ENCODE data around the gene ATP6V0C. TPM values are rescaled to one million over a fixed set of nuclear protein-coding genes. Genes with fewer than 3 reads are reported as not detected.
A peak's percentile ranks its signal among the peaks of the same experiment; 100 is the strongest.

The ATP6V0C gene
- total and polyA plus RNA-seq, 4 experiments from 2014 or later = 57.5 to 129 (median 103) TPM

- no peaks in the 10 kb centered on the region for H3K36me3 ChIP-seq (ENCODE audit: insufficient read depth, low read length)
- no peak for DNase-seq
- H3K4me1 ChIP-seq (ENCODE audit: insufficient read depth, low read length) = no peaks in the 10 kb centered on the region
- Mint-ChIP-seq H3K36me3 (peaks cover 6% of the 10 kb centered on the region in 2 donors), H3K27me3 (no peaks in the 10 kb centered on the region), H3K4me3 (no peak overlapping the region), H3K27ac (no peak overlapping the region), H3K4me1 (no peaks in the 10 kb centered on the region), H3K9me3 (no peaks in the 10 kb centered on the region)
- CTCF ChIA-PET (ENCODE audit: partially characterized antibody) = interaction anchor here (4.4 kb wide), 1 partner anchor 304 kb away, joined by 17 read pairs; no protein-coding TSS in a partner anchor
- no peaks in the 10 kb centered on the region for H3K9me3 ChIP-seq (ENCODE audit: control insufficient read depth in 1 of 2, low read length in 2 of 2)
- no peaks in the 10 kb centered on the region for H3K27me3 ChIP-seq (ENCODE audit: insufficient read depth, low read length)
- no peak overlapping the region for H3K4me3 ChIP-seq (ENCODE audit: low read length in 2 of 2)
- POLR2A ChIA-PET (ENCODE audit: partially characterized antibody) = no interaction called here
- no peak overlapping the region for H3K27ac ChIP-seq (ENCODE audit: low read depth, low read length)
- intact Hi-C loops (cut with micrococcal nuclease) = no loop called here
Measured at GRCh38 chr16:2498531-2499253, 15.1 kb upstream of the ATP6V0C start.

DNA sequence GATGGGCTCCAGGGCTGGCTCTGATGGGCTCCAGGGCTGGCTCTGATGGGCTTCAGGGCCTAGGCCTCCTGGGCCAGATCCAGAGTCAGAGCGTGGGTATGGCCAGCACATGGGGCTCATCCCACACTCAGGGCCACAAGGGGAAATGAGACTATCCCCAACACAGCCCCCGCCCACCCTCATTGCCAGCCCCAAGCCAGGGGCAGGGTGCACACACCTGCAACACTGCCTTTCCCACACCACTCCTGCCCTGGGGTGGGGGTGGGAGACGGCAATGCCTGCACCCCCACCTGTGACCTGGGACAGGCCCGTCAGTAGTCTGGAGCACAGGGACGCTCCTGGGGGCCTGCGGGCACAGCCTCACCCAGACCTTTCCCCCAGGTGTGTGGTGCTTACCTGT, 14.3 kb upstream of the ATP6V0C start:
- no peak overlapping the region for H3K27ac Mint-ChIP-seq
- CTCF ChIA-PET (ENCODE audit: partially characterized antibody) = interaction anchor here (4.4 kb wide), 1 partner anchor 305 kb away, joined by 17 read pairs; no protein-coding TSS in a partner anchor
- no peak overlapping the region for H3K4me3 Mint-ChIP-seq
- intact Hi-C loops (cut with micrococcal nuclease) = no loop called here
- no peak for DNase-seq
- no peaks in the 10 kb centered on the region for H3K36me3 ChIP-seq (ENCODE audit: insufficient read depth, low read length)
- no peaks in the 10 kb centered on the region for H3K9me3 Mint-ChIP-seq
- no peaks in the 10 kb centered on the region for H3K27me3 ChIP-seq (ENCODE audit: insufficient read depth, low read length)
- no peaks in the 10 kb centered on the region for H3K9me3 ChIP-seq (ENCODE audit: control insufficient read depth in 1 of 2, low read length in 2 of 2)
- H3K4me1 ChIP-seq (ENCODE audit: insufficient read depth, low read length) = no peaks in the 10 kb centered on the region
- peaks cover 6% of the 10 kb centered on the region in 2 donors for H3K36me3 Mint-ChIP-seq
- no peaks in the 10 kb centered on the region for H3K27me3 Mint-ChIP-seq
- H3K27ac ChIP-seq (ENCODE audit: low read depth, low read length) = no peak overlapping the region
- H3K4me3 ChIP-seq (ENCODE audit: low read length in 2 of 2) = no peak overlapping the region
- POLR2A ChIA-PET (ENCODE audit: partially characterized antibody) = interaction anchor here (2.3 kb wide), 1 partner anchor 159 kb away, joined by 6 read pairs; the partner anchor contains the start of gene ABCA3
- H3K4me1 Mint-ChIP-seq = no peaks in the 10 kb centered on the region

- Mint-ChIP-seq H3K4me3 (no peak overlapping the region), H3K27ac (no peak overlapping the region), H3K36me3 (peaks cover 6% of the 10 kb centered on the region in 2 donors), H3K4me1 (no peaks in the 10 kb centered on the region), H3K9me3 (no peaks in the 10 kb centered on the region), H3K27me3 (no peaks in the 10 kb centered on the region)
- intact Hi-C loops (cut with micrococcal nuclease) = loop anchor here (2.0 kb wide), 1 partner anchor 25 kb away; the partner anchor contains the start of gene TBC1D24
- CTCF ChIA-PET (ENCODE audit: partially characterized antibody) = interaction anchor here (4.4 kb wide), 1 partner anchor 306 kb away, joined by 17 read pairs; no protein-coding TSS in a partner anchor
- DNase-seq = no peak
- POLR2A ChIA-PET (ENCODE audit: partially characterized antibody) = interaction anchor here (2.3 kb wide), 1 partner anchor 160 kb away, joined by 6 read pairs; the partner anchor contains the start of gene ABCA3
- Histone ChIP-seq H3K27ac (ENCODE audit: low read depth, low read length) (no peak overlapping the region), H3K4me3 (ENCODE audit: low read length in 2 of 2) (no peak overlapping the region), H3K36me3 (ENCODE audit: insufficient read depth, low read length) (no peaks in the 10 kb centered on the region), H3K27me3 (ENCODE audit: insufficient read depth, low read length) (no peaks in the 10 kb centered on the region), H3K9me3 (ENCODE audit: control insufficient read depth in 1 of 2, low read length in 2 of 2) (no peaks in the 10 kb centered on the region), H3K4me1 (ENCODE audit: insufficient read depth, low read length) (no peaks in the 10 kb centered on the region)
Measured at GRCh38 chr16:2499890-2500429, 13.8 kb upstream of the ATP6V0C start.

DNA sequence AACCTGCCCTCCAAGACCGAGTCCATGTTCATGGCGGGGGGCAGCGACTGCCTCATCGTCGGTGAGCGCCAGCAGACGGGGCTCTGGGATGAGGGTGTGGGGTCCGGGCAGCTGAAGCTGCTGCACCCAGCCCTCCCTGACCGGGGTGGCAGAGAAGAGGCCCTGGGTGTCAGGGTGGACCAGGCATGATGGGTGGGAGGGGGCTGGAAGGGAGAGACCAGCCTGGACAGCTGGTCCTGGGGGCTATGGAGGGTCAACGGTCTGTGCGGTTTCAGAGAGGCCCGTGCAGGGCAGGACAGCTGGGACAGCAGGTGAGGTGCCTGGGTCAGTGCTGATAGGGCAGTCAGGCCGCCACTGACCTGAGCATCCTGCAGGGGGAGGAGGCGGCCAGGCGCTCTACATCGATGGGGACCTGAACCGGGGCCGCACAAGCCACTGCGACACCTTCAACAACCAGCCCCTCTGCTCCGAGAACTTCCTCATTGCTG, 13.3 kb upstream of the ATP6V0C start:
- Histone ChIP-seq H3K27me3 (ENCODE audit: insufficient read depth, low read length) (no peaks in the 10 kb centered on the region), H3K36me3 (ENCODE audit: insufficient read depth, low read length) (no peaks in the 10 kb centered on the region), H3K9me3 (ENCODE audit: control insufficient read depth in 1 of 2, low read length in 2 of 2) (no peaks in the 10 kb centered on the region), H3K27ac (ENCODE audit: low read depth, low read length) (no peak overlapping the region), H3K4me1 (ENCODE audit: insufficient read depth, low read length) (no peaks in the 10 kb centered on the region), H3K4me3 (ENCODE audit: low read length in 2 of 2) (no peak overlapping the region)
- H3K27me3 Mint-ChIP-seq = no peaks in the 10 kb centered on the region
- no peaks in the 10 kb centered on the region for H3K9me3 Mint-ChIP-seq
- ChIA-PET CTCF (ENCODE audit: partially characterized antibody) (interaction anchor here (1.1 to 4.4 kb wide), 8 partner anchors 9 to 306 kb away, joined by 3 to 26 read pairs (median 4); partner anchors contain the start of genes CCNF and TBC1D24), POLR2A (ENCODE audit: partially characterized antibody) (interaction anchor here (1.0 to 2.3 kb wide), 4 partner anchors 32 to 345 kb away, joined by 4 to 8 read pairs (median 6); partner anchors contain the start of genes ABCA3 and TRAF7)
- intact Hi-C loops (cut with micrococcal nuclease) = loop anchor here (2.0 kb wide), 1 partner anchor 26 kb away; the partner anchor contains the start of gene TBC1D24
- peaks cover 5 to 6% of the 10 kb centered on the region in 2 donors for H3K36me3 Mint-ChIP-seq
- no peak for DNase-seq
- no peak overlapping the region for H3K4me3 Mint-ChIP-seq
- no peak overlapping the region for H3K27ac Mint-ChIP-seq
- H3K4me1 Mint-ChIP-seq = no peaks in the 10 kb centered on the region

GRCh38 chr16:2500918-2501750, 12.6 kb upstream of the ATP6V0C start:
- H3K9me3 Mint-ChIP-seq = no peaks in the 10 kb centered on the region
- no peak overlapping the region for H3K4me3 Mint-ChIP-seq
- H3K4me3 ChIP-seq (ENCODE audit: low read length in 2 of 2) = no peak overlapping the region
- ChIA-PET POLR2A (ENCODE audit: partially characterized antibody) (interaction anchor here (1.0 to 2.3 kb wide), 4 partner anchors 32 to 346 kb away, joined by 4 to 8 read pairs (median 6); partner anchors contain the start of genes ABCA3 and TRAF7), CTCF (ENCODE audit: partially characterized antibody) (interaction anchor here (0.6 to 2.8 kb wide), 10 partner anchors 9 to 346 kb away, joined by 3 to 26 read pairs (median 4); partner anchors contain the start of genes CCNF, TBC1D24 and TRAF7)
- no peak overlapping the region for H3K27ac ChIP-seq (ENCODE audit: low read depth, low read length)
- intact Hi-C loops (cut with micrococcal nuclease) = loop anchor here (1.0 to 2.0 kb wide), 3 partner anchors 26 to 161 kb away; partner anchors contain the start of genes ABCA3 and TBC1D24
- H3K27me3 ChIP-seq (ENCODE audit: insufficient read depth, low read length) = no peaks in the 10 kb centered on the region
- no peaks in the 10 kb centered on the region for H3K4me1 ChIP-seq (ENCODE audit: insufficient read depth, low read length)
- no peak overlapping the region for H3K27ac Mint-ChIP-seq
- peaks cover 5 to 6% of the 10 kb centered on the region in 2 donors for H3K36me3 Mint-ChIP-seq
- H3K36me3 ChIP-seq (ENCODE audit: insufficient read depth, low read length) = no peaks in the 10 kb centered on the region
- no peaks in the 10 kb centered on the region for H3K4me1 Mint-ChIP-seq
- peak; percentile 73 to 81 (median 75) for DNase-seq
- no peaks in the 10 kb centered on the region for H3K9me3 ChIP-seq (ENCODE audit: control insufficient read depth in 1 of 2, low read length in 2 of 2)
- H3K27me3 Mint-ChIP-seq = no peaks in the 10 kb centered on the region

DNA sequence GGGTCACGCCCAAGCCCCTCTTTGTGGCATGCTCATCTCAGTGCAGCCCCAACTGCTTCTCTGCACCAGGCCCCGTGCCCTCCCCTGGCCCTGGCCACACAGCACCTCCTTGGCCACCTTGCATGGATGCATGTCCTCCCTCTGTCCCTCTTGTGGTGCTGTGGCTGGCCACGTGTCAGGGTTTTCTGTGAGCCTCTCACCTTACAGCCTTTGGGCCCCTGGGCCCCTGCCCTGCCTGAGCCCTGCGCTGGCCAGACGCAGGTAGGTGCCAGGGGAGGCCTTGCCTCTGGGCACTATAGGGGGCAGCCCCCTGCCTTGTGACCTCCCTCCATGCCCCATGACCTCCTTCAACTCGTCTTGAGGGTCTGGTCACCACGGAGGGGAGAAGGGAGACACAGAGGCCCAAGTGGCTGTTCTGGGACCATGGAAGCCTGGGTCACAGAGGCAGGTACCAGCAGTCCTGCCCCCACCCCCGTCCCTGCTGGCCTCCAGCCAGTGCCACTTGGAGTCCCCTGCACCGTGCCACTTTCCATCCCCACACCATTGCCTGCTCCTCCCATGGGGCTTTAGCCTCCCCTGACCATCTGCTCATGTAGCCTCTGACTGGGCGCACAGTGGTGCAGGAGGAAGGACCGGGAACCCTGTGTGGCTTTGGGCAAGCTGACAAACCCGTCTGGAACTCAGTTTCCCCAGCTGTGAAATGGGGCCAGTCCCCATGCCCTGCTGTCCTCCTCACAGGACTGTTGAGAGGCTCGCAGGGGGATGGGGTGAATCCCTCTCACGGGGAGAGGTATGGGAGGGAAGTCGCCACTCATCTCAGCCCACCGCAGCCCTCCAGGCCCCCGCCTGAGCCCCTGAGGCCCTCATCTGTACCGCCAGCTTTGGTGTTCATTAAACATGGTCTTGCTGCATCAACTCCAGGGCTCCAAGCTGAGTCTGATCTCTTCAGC, 11.5 kb upstream of the ATP6V0C start:
- H3K9me3 ChIP-seq (ENCODE audit: control insufficient read depth in 1 of 2, low read length in 2 of 2) = no peaks in the 10 kb centered on the region
- H3K27ac Mint-ChIP-seq = peak overlapping the region in 1 of 7 donors; percentile 1
- H3K4me1 ChIP-seq (ENCODE audit: insufficient read depth, low read length) = no peaks in the 10 kb centered on the region
- intact Hi-C loops (cut with micrococcal nuclease) = loop anchor here (1.0 to 2.0 kb wide), 3 partner anchors 27 to 162 kb away; partner anchors contain the start of genes ABCA3 and TBC1D24
- H3K4me3 Mint-ChIP-seq = no peak overlapping the region
- no peaks in the 10 kb centered on the region for H3K9me3 Mint-ChIP-seq
- ChIA-PET CTCF (ENCODE audit: partially characterized antibody) (interaction anchor here (0.6 to 2.8 kb wide), 9 partner anchors 8 to 347 kb away, joined by 3 to 26 read pairs (median 4); partner anchors contain the start of genes CCNF, TBC1D24 and TRAF7), POLR2A (ENCODE audit: partially characterized antibody) (interaction anchor here (1.4 to 2.3 kb wide), 2 partner anchors 162 to 308 kb away, joined by 6 to 8 read pairs; partner anchors contain the start of gene ABCA3)
- no peak overlapping the region for H3K27ac ChIP-seq (ENCODE audit: low read depth, low read length)
- H3K4me1 Mint-ChIP-seq = no peaks in the 10 kb centered on the region
- no peak for DNase-seq
- H3K27me3 Mint-ChIP-seq = no peaks in the 10 kb centered on the region
- no peaks in the 10 kb centered on the region for H3K27me3 ChIP-seq (ENCODE audit: insufficient read depth, low read length)
- H3K36me3 Mint-ChIP-seq = peaks cover 5 to 6% of the 10 kb centered on the region in 2 donors
- H3K4me3 ChIP-seq (ENCODE audit: low read length in 2 of 2) = no peak overlapping the region
- H3K36me3 ChIP-seq (ENCODE audit: insufficient read depth, low read length) = no peaks in the 10 kb centered on the region
